Neural cell (in vitro differentiated cells): ENCODE data around the gene SGTA. TPM values are rescaled to one million over a fixed set of nuclear protein-coding genes. Genes with fewer than 3 reads are reported as not detected.
A peak's percentile ranks its signal among the peaks of the same experiment; 100 is the strongest.

Source experiments
- H2AFZ ChIP-seq: fragments of 200-600, 300-800 bp; sonication (generic), shearing (Covaris generic); 2 replicates; pipeline ENCODE4 v1.6.0; 2014; ENCODE audit warnings: low read depth, mild to moderate bottlenecking, antibody characterized with exemption, low read length, moderate library complexity
- H3F3A ChIP-seq: fragments of 200-600 bp; shearing (Covaris generic); 2 replicates; pipeline ENCODE4 v1.6.1; 2016; ENCODE audit warnings: mild to moderate bottlenecking, moderate library complexity, mixed read lengths, antibody characterized with exemption, low read length; ENCODE audit not compliant: insufficient read depth, poor library complexity, severe bottlenecking
- H3K27ac ChIP-seq: fragments of 200-600, 300-800 bp; sonication (generic), shearing (Covaris generic); 2 replicates; pipeline ENCODE4 v1.5.1; 2014; ENCODE audit warnings: mild to moderate bottlenecking, low read length, moderate library complexity
- H3K27me3 ChIP-seq: fragments of 300-800, 200-600 bp; sonication (generic), shearing (Covaris generic); 2 replicates; pipeline ENCODE4 v1.6.0; 2014; ENCODE audit warnings: mild to moderate bottlenecking, low read depth, low read length, moderate library complexity; ENCODE audit not compliant: insufficient read depth
- H3K36me3 ChIP-seq: fragments of 300-800, 200-600 bp; sonication (generic), shearing (Covaris generic); 2 replicates; pipeline ENCODE4 v1.5.1; 2014; ENCODE audit warnings: mild to moderate bottlenecking, antibody characterized with exemption, low read length, moderate library complexity; ENCODE audit not compliant: insufficient read depth
- H3K4me2 ChIP-seq: fragments of 300-800, 200-600 bp; sonication (generic), shearing (Covaris generic); 2 replicates; pipeline ENCODE4 v1.6.0; 2014; ENCODE audit warnings: mild to moderate bottlenecking, low read length
- H3K4me3 ChIP-seq: fragments of 300-800, 200-600 bp; sonication (generic), shearing (Covaris generic); 2 replicates; pipeline ENCODE4 v1.5.1; 2014; ENCODE audit warnings: mild to moderate bottlenecking, low read length, moderate library complexity
- H3K79me2 ChIP-seq: fragments of 200-600 bp; shearing (Covaris generic); replicated peaks from 2 replicates; pipeline ENCODE4 v1.6.0; 2014; ENCODE audit warnings: mild to moderate bottlenecking, low read length, moderate library complexity; ENCODE audit not compliant: insufficient read depth
- H3K9ac ChIP-seq: fragments of 300-800, 200-600 bp; sonication (generic), shearing (Covaris generic); 2 replicates; pipeline ENCODE4 v1.6.1; 2016; ENCODE audit warnings: mild to moderate bottlenecking, low read length, mixed read lengths
- H3K9me2 ChIP-seq: fragments of 200-600 bp; shearing (Covaris generic); 2 replicates; pipeline ENCODE4 v1.6.1; 2016; ENCODE audit warnings: mild to moderate bottlenecking, low read length, mixed read lengths; ENCODE audit not compliant: insufficient read depth
- H3K9me3 ChIP-seq: fragments of 200-600, 300-800 bp; sonication (generic), shearing (Covaris generic); 2 replicates; pipeline ENCODE4 v1.6.1; 2016; ENCODE audit warnings: mild to moderate bottlenecking, mixed run types, low read length, moderate library complexity, mixed read lengths
- H4K20me1 ChIP-seq: fragments of 200-600 bp; shearing (Covaris generic); 2 replicates; pipeline ENCODE4 v1.6.1; 2016; ENCODE audit warnings: mild to moderate bottlenecking, mixed run types; ENCODE audit not compliant: insufficient read depth
- EP300 ChIP-seq: fragments of 450-650 bp; conservative IDR thresholded peaks from 2 replicates; pipeline ENCODE4 v1.6.1; 2014; ENCODE audit warnings: antibody characterized with exemption, mild to moderate bottlenecking, moderate library complexity; ENCODE audit not compliant: poor library complexity, severe bottlenecking
- EZH2 ChIP-seq: fragments of 200-600, 300-800 bp; shearing (Covaris generic), sonication (generic); IDR thresholded peaks from 2 replicates; pipeline ENCODE4 v1.6.1; 2014; ENCODE audit warnings: antibody characterized with exemption, low read length, borderline replicate concordance, mild to moderate bottlenecking; ENCODE audit not compliant: insufficient read depth, poor library complexity, severe bottlenecking
- MXI1 ChIP-seq: fragments of 450-650 bp; conservative IDR thresholded peaks from 2 replicates; pipeline ENCODE4 v1.6.1; 2014; ENCODE audit warnings: antibody characterized with exemption, mild to moderate bottlenecking; ENCODE audit not compliant: poor library complexity, severe bottlenecking
- POLR2AphosphoS5 ChIP-seq: IDR thresholded peaks from 2 replicates; pipeline ENCODE4 v1.6.1; 2012
- RAD21 ChIP-seq: fragments of 450-650 bp; conservative IDR thresholded peaks from 2 replicates; pipeline ENCODE4 v1.6.1; 2014; ENCODE audit warnings: antibody characterized with exemption, mild to moderate bottlenecking, moderate library complexity
- REST ChIP-seq: IDR thresholded peaks from 2 replicates; pipeline ENCODE4 v1.6.1; 2012; ENCODE audit warnings: borderline replicate concordance
- SMC3 ChIP-seq: fragments of 450-650 bp; conservative IDR thresholded peaks from 2 replicates; pipeline ENCODE4 v1.6.1; 2014; ENCODE audit warnings: antibody characterized with exemption, mild to moderate bottlenecking, moderate library complexity; ENCODE audit not compliant: poor library complexity
- TAF1 ChIP-seq: IDR thresholded peaks from 2 replicates; pipeline ENCODE4 v1.6.1; 2012; ENCODE audit warnings: low read depth
- polyA plus RNA-seq: library from polyadenylated mRNA; depleted of rRNA; stranded (reverse); fragments of >200 nt; gene quantifications from 2 replicates; pipeline ENCODE4 v1.2.3, GENCODE V29; 2014
- TF ChIP-seq, protein P1 (sequence below): fragments of 450-650 bp; IDR thresholded peaks from 2 replicates; pipeline ENCODE4 v1.5.1; 2014; ENCODE audit warnings: antibody characterized with exemption, mild to moderate bottlenecking, moderate library complexity; ENCODE audit not compliant: poor library complexity, severe bottlenecking

Gene SGTA
- polyA plus RNA-seq, 1 donor from 2014 or later = 80.6 TPM

- no peak for TF ChIP-seq TAF1
- TF ChIP-seq RAD21 = no peak
- TF ChIP-seq, protein P1, sequence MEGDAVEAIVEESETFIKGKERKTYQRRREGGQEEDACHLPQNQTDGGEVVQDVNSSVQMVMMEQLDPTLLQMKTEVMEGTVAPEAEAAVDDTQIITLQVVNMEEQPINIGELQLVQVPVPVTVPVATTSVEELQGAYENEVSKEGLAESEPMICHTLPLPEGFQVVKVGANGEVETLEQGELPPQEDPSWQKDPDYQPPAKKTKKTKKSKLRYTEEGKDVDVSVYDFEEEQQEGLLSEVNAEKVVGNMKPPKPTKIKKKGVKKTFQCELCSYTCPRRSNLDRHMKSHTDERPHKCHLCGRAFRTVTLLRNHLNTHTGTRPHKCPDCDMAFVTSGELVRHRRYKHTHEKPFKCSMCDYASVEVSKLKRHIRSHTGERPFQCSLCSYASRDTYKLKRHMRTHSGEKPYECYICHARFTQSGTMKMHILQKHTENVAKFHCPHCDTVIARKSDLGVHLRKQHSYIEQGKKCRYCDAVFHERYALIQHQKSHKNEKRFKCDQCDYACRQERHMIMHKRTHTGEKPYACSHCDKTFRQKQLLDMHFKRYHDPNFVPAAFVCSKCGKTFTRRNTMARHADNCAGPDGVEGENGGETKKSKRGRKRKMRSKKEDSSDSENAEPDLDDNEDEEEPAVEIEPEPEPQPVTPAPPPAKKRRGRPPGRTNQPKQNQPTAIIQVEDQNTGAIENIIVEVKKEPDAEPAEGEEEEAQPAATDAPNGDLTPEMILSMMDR = no peak
- no peak for TF ChIP-seq EZH2
- no peak for TF ChIP-seq EP300
- TF ChIP-seq MXI1 = no peak
- TF ChIP-seq REST = no peak
- TF ChIP-seq POLR2AphosphoS5 = no peak
- TF ChIP-seq SMC3 = no peak
- Histone ChIP-seq H3K9me3 (no peaks in the 10 kb centered on the region), H3F3A (no peaks in the 10 kb centered on the region), H4K20me1 (no peaks in the 10 kb centered on the region), H3K4me3 (no peak overlapping the region), H3K9me2 (no peaks in the 10 kb centered on the region), H3K27ac (no peak overlapping the region), H3K4me2 (no peak overlapping the region), H3K79me2 (no peaks in the 10 kb centered on the region), H3K27me3 (no peaks in the 10 kb centered on the region), H3K36me3 (peaks cover 10% of the 10 kb centered on the region), H2AFZ (no peak overlapping the region), H3K9ac (no peak overlapping the region)
Measured at GRCh38 chr19:2822846-2823245, 39.8 kb upstream of the SGTA start.

DNA sequence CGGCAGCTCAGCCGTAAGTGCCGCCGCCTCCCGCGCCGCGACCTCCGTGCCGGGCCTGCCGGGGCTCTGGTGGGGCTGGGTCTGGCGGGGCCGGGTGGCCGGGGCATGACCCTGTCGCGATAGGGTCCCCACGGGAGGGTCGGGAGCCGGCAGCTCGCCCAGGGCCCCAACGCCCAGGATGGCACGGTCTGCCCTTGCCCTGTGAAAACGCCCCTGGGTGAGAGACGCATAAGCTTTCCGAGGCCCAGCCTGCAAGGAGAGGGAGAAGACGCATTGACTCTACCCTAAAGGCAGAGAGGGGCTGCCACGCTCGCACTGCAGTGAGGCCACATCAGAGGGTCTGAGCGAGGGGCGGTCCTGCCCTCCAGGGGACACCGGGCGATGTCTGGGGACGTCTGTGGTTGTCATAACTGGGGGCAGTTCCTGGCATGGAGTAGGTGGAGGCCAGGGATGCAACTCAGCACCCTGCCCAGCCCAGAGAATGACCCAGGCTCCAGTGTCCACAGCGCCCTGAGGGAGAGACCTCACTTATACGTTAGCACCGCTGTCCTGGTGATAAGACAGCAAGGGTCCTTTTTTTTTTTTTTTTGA is 37.1 kb upstream of the SGTA start:
- Histone ChIP-seq H4K20me1 (no peaks in the 10 kb centered on the region), H3K9me3 (no peaks in the 10 kb centered on the region), H3F3A (no peaks in the 10 kb centered on the region), H3K4me2 (peak overlapping the region; percentile 73), H3K27ac (peak overlapping the region; percentile 58), H3K27me3 (no peaks in the 10 kb centered on the region), H3K36me3 (no peaks in the 10 kb centered on the region), H2AFZ (peak overlapping the region; percentile 33), H3K4me3 (peak overlapping the region; percentile 96), H3K79me2 (no peaks in the 10 kb centered on the region), H3K9me2 (no peaks in the 10 kb centered on the region), H3K9ac (peak overlapping the region; percentile 85)
- TF ChIP-seq MXI1 (peak; percentile 40), TAF1 (no peak)
